OCI-LY1 (cell line): ENCODE data around the gene POLR2B.

ENCODE experiments used
- CTCF ChIP-seq: fragments of 200-600 bp; sonication (generic), shearing (Covaris generic); IDR thresholded peaks from 2 replicates; pipeline ENCODE4 v1.5.1; 2017; ENCODE audit warnings: mild to moderate bottlenecking, antibody characterized with exemption, low read length, moderate library complexity, mixed read lengths
- EZH2 ChIP-seq: fragments of 200-600 bp; sonication (generic), shearing (Covaris generic); IDR thresholded peaks from 2 replicates; pipeline ENCODE4 v1.8.0; 2017; ENCODE audit warnings: borderline replicate concordance, mixed run types, mild to moderate bottlenecking, antibody characterized with exemption, low read length, moderate library complexity, mixed read lengths

GRCh38 chr4:56959100-56959499 is 19.6 kb upstream of the POLR2B start:
- no peak for TF ChIP-seq EZH2
- TF ChIP-seq CTCF = no peak
